Mesenchymal stem cell (in vitro differentiated cells and primary cell): ENCODE results near the gene MYH11.

Source experiments
- DNase-seq: peaks from one replicate; pipeline ENCODE4 v3.0.0-alpha.2; 2013
- H2AFZ ChIP-seq: one replicate; pipeline ENCODE4 v1.6.1; 2013; ENCODE audit warnings: low read depth, mild to moderate bottlenecking, control low read depth, inconsistent platforms, low read length, moderate library complexity
- H2AK5ac ChIP-seq: 2 replicates; pipeline ENCODE4 v1.6.1; 2013; ENCODE audit warnings: low read length, moderate library complexity, mild to moderate bottlenecking, inconsistent platforms; ENCODE audit not compliant: severe bottlenecking
- H2BK120ac ChIP-seq: one replicate; pipeline ENCODE4 v1.6.1; 2013; ENCODE audit warnings: low read depth, mild to moderate bottlenecking, inconsistent platforms, low read length, moderate library complexity
- H2BK12ac ChIP-seq, 2 experiments: one replicate each; pipeline ENCODE4 v1.6.1; 2013; ENCODE audit warnings: inconsistent platforms in 2 of 2, low read length in 2 of 2, mild to moderate bottlenecking in 2 of 2, moderate library complexity in 2 of 2, control low read depth in 1 of 2
- H2BK15ac ChIP-seq: one replicate; pipeline ENCODE4 v1.6.1; 2013; ENCODE audit warnings: mild to moderate bottlenecking, low read depth, inconsistent platforms; ENCODE audit not compliant: poor library complexity, severe bottlenecking
- H2BK5ac ChIP-seq: 2 replicates; pipeline ENCODE4 v1.6.1; 2013; ENCODE audit warnings: low read depth, mild to moderate bottlenecking, low read length, control low read depth, inconsistent platforms; ENCODE audit not compliant: poor library complexity, severe bottlenecking
- H3K14ac ChIP-seq, 2 experiments: one replicate each; pipeline ENCODE4 v1.6.1; 2013; ENCODE audit warnings: inconsistent platforms in 2 of 2, low read length in 2 of 2, control low read depth in 1 of 2, mild to moderate bottlenecking in 1 of 2, moderate library complexity in 1 of 2
- H3K18ac ChIP-seq, 2 experiments: one replicate each; pipeline ENCODE4 v1.6.1; 2013; ENCODE audit warnings: inconsistent platforms in 2 of 2, low read length in 2 of 2, control low read depth in 1 of 2, low read depth in 1 of 2, mild to moderate bottlenecking in 1 of 2
- H3K23ac ChIP-seq, 2 experiments: one replicate each; pipeline ENCODE4 v1.6.1; 2013; ENCODE audit warnings: inconsistent platforms in 2 of 2, low read length in 2 of 2, mild to moderate bottlenecking in 2 of 2, moderate library complexity in 2 of 2, control low read depth in 1 of 2
- H3K27ac ChIP-seq: 2 replicates; pipeline ENCODE4 v1.5.1; 2013; ENCODE audit warnings: mild to moderate bottlenecking, moderate library complexity, low read length, control low read depth, inconsistent platforms; ENCODE audit not compliant: poor library complexity, severe bottlenecking
- H3K27me3 ChIP-seq, 2 experiments: 2 replicates each; pipeline versions ENCODE4 v1.6.1 to v1.7.0; 2013; ENCODE audit warnings: low read length in 2 of 2, mild to moderate bottlenecking in 2 of 2, moderate library complexity in 2 of 2, control low read depth in 1 of 2, inconsistent platforms in 1 of 2; ENCODE audit not compliant: control insufficient read depth in 1 of 2, insufficient read depth in 1 of 2
- H3K36me3 ChIP-seq, 2 experiments: 2 replicates each; pipeline versions ENCODE4 v1.6.1 to v1.7.0; 2013; ENCODE audit warnings: low read length in 2 of 2, control low read depth in 1 of 2, inconsistent platforms in 1 of 2, low read depth in 1 of 2, mild to moderate bottlenecking in 1 of 2; ENCODE audit not compliant: insufficient read depth in 2 of 2, control insufficient read depth in 1 of 2
- H3K4ac ChIP-seq, 2 experiments: one replicate each; pipeline ENCODE4 v1.6.1; 2013; ENCODE audit warnings: inconsistent platforms in 2 of 2, low read length in 2 of 2, mild to moderate bottlenecking in 2 of 2, moderate library complexity in 2 of 2, control low read depth in 1 of 2, low read depth in 1 of 2
- H3K4me1 ChIP-seq: 2 replicates; pipeline ENCODE4 v1.6.1; 2013; ENCODE audit warnings: low read depth, low read length, control low read depth; ENCODE audit not compliant: control insufficient read depth, insufficient read depth
- H3K4me2 ChIP-seq: 2 replicates; pipeline ENCODE4 v1.6.1; 2013; ENCODE audit warnings: low read length, mild to moderate bottlenecking, inconsistent platforms; ENCODE audit not compliant: poor library complexity, severe bottlenecking
- H3K4me3 ChIP-seq, 2 experiments: 2 replicates each; pipeline versions ENCODE4 v1.5.1 to v1.7.0; 2013; ENCODE audit warnings: low read length in 2 of 2, mild to moderate bottlenecking in 2 of 2, control low read depth in 1 of 2, low read depth in 1 of 2; ENCODE audit not compliant: insufficient read depth in 1 of 2
- H3K79me1 ChIP-seq: replicated peaks from 2 replicates; pipeline ENCODE4 v1.6.1; 2013; ENCODE audit warnings: mild to moderate bottlenecking, control low read depth, low read length, inconsistent platforms; ENCODE audit not compliant: poor library complexity, severe bottlenecking
- H3K9ac ChIP-seq: 2 replicates; pipeline ENCODE4 v1.7.0; 2013; ENCODE audit warnings: mild to moderate bottlenecking, low read length, moderate library complexity
- H3K9me3 ChIP-seq: 2 replicates; pipeline ENCODE4 v1.7.0; 2013; ENCODE audit warnings: mild to moderate bottlenecking, low read length; ENCODE audit not compliant: control insufficient read depth
- H4K8ac ChIP-seq: one replicate; pipeline ENCODE4 v1.6.1; 2013; ENCODE audit warnings: inconsistent platforms, mild to moderate bottlenecking, low read length, moderate library complexity
- H4K91ac ChIP-seq: one replicate; pipeline ENCODE4 v1.6.1; 2013; ENCODE audit warnings: mild to moderate bottlenecking, low read length, inconsistent platforms
- WGBS: methylation state at CpG from one replicate; pipeline ENCODE4 v1.1.7; 2013; ENCODE audit warnings: mixed read lengths; 5-methylcytosine and 5-hydroxymethylcytosine counted together

MYH11 gene

GRCh38 chr16:15900357-15900756, 43.5 kb upstream of the MYH11 start:
- H3K36me3 ChIP-seq = no peaks in the 10 kb centered on the region
- H4K91ac ChIP-seq = no peak overlapping the region
- no peak overlapping the region for H3K27ac ChIP-seq
- H2BK5ac ChIP-seq = no peak overlapping the region
- no peak overlapping the region for H2AFZ ChIP-seq
- no peak overlapping the region for H4K8ac ChIP-seq
- no peak overlapping the region for H3K23ac ChIP-seq
- H3K4me3 ChIP-seq = no peak overlapping the region
- H3K4me1 ChIP-seq = peaks cover 19% of the 10 kb centered on the region
- no peak overlapping the region for H2BK120ac ChIP-seq
- H3K9me3 ChIP-seq = no peaks in the 10 kb centered on the region
- H2AK5ac ChIP-seq = no peak overlapping the region
- WGBS = 94% methylated on average over 3 of the region's 3 CpGs
- DNase-seq = no peak
- H3K9ac ChIP-seq = no peak overlapping the region
- H3K4ac ChIP-seq = no peak overlapping the region
- no peak overlapping the region for H3K18ac ChIP-seq
- H3K27me3 ChIP-seq = no peaks in the 10 kb centered on the region
- no peak overlapping the region for H3K4me2 ChIP-seq
- H2BK12ac ChIP-seq = no peak overlapping the region
- no peaks in the 10 kb centered on the region for H3K79me1 ChIP-seq
- H2BK15ac ChIP-seq = no peak overlapping the region
- H3K14ac ChIP-seq = no peak overlapping the region

DNA sequence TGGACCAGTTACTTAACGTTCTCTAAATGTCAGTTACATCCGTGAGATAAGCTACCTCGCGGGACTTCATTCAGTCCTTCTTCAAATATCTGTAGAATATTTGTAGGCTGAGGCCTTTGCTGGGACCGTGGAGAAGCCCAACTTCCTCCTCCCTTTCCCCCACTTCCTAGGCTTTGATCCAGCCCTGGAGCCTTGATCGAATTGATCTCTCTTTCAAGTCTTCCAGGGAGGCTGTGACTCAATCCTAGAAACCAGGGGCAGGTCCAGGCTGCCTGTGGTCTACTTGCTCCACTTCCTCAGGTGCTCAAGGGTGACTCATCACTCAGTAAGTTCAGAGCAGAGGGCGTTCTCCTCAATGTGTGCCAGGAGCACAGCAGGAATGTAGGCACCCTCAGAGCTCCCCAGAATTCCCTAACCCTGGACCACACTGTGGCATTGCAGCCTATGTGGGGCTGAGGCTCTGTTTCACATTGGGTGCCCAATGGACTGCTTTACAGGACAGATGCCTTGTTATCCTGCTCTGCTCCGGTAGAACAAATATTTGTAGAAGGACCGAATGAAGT, 42.8 kb upstream of the MYH11 start:
- Histone ChIP-seq H3K4ac (no peak overlapping the region), H2BK120ac (no peak overlapping the region), H3K14ac (no peak overlapping the region), H2AK5ac (peak overlapping the region; percentile 78), H2BK5ac (no peak overlapping the region), H3K79me1 (no peaks in the 10 kb centered on the region), H3K9ac (no peak overlapping the region), H2BK15ac (peak overlapping the region; percentile 12), H3K18ac (no peak overlapping the region), H3K4me2 (no peak overlapping the region), H3K4me1 (peaks cover 19% of the 10 kb centered on the region), H3K27me3 (no peaks in the 10 kb centered on the region), H3K9me3 (no peaks in the 10 kb centered on the region), H4K91ac (no peak overlapping the region), H3K4me3 (no peak overlapping the region), H2AFZ (no peak overlapping the region), H3K36me3 (no peaks in the 10 kb centered on the region), H3K27ac (peak overlapping the region; percentile 46), H4K8ac (no peak overlapping the region), H3K23ac (no peak overlapping the region), H2BK12ac (no peak overlapping the region)
- 71% methylated on average over 9 of the region's 9 CpGs for WGBS
- DNase-seq = peak; percentile 56

- Histone ChIP-seq H2BK12ac (no peak overlapping the region), H3K23ac (no peak overlapping the region), H2BK5ac (no peak overlapping the region), H2AFZ (no peak overlapping the region), H3K9me3 (no peaks in the 10 kb centered on the region), H3K4me1 (peaks cover 19% of the 10 kb centered on the region), H4K8ac (no peak overlapping the region), H3K4me2 (no peak overlapping the region), H3K14ac (no peak overlapping the region), H3K27me3 (no peaks in the 10 kb centered on the region), H3K79me1 (no peaks in the 10 kb centered on the region), H3K36me3 (no peaks in the 10 kb centered on the region), H3K9ac (no peak overlapping the region), H3K4me3 (no peak overlapping the region), H2BK120ac (no peak overlapping the region), H3K27ac (no peak overlapping the region), H2AK5ac (peak overlapping the region; percentile 97), H3K4ac (no peak overlapping the region), H4K91ac (no peak overlapping the region), H3K18ac (no peak overlapping the region), H2BK15ac (no peak overlapping the region)
- no peak for DNase-seq
- 93% methylated on average over 6 of the region's 6 CpGs for WGBS
Observed at GRCh38 chr16:15898654-15899053, 41.8 kb upstream of the MYH11 start.

GRCh38 chr16:15897834-15898254, 41.0 kb upstream of the MYH11 start:
- H3K18ac ChIP-seq = no peak overlapping the region
- H3K4me3 ChIP-seq = peak overlapping the region in 1 of 2 experiments; percentile 57
- H3K4ac ChIP-seq = no peak overlapping the region
- no peaks in the 10 kb centered on the region for H3K27me3 ChIP-seq
- DNase-seq = peak; percentile 8
- no peak overlapping the region for H2BK15ac ChIP-seq
- H3K27ac ChIP-seq = no peak overlapping the region
- no peak overlapping the region for H3K23ac ChIP-seq
- 70% methylated on average over 5 of the region's 5 CpGs for whole genome bisulfite sequencing
- no peak overlapping the region for H4K91ac ChIP-seq
- no peak overlapping the region for H2AK5ac ChIP-seq
- H3K14ac ChIP-seq = no peak overlapping the region
- no peak overlapping the region for H2BK5ac ChIP-seq
- H4K8ac ChIP-seq = no peak overlapping the region
- H3K79me1 ChIP-seq = no peaks in the 10 kb centered on the region
- H3K9ac ChIP-seq = peak overlapping the region; percentile 73
- no peak overlapping the region for H2BK12ac ChIP-seq
- no peaks in the 10 kb centered on the region for H3K36me3 ChIP-seq
- H3K4me1 ChIP-seq = peaks cover 19% of the 10 kb centered on the region
- H2AFZ ChIP-seq = no peak overlapping the region
- no peaks in the 10 kb centered on the region for H3K9me3 ChIP-seq
- H3K4me2 ChIP-seq = no peak overlapping the region
- H2BK120ac ChIP-seq = no peak overlapping the region
